ENCODE data around the gene SYVN1. TPM values are rescaled to one million over a fixed set of nuclear protein-coding genes. Genes with fewer than 3 reads are reported as not detected.
A peak's percentile ranks its signal among the peaks of the same experiment; 100 is the strongest.

Gene SYVN1
- polyA plus RNA-seq, 2 donors = 16.4 to 17.8 TPM

DNA sequence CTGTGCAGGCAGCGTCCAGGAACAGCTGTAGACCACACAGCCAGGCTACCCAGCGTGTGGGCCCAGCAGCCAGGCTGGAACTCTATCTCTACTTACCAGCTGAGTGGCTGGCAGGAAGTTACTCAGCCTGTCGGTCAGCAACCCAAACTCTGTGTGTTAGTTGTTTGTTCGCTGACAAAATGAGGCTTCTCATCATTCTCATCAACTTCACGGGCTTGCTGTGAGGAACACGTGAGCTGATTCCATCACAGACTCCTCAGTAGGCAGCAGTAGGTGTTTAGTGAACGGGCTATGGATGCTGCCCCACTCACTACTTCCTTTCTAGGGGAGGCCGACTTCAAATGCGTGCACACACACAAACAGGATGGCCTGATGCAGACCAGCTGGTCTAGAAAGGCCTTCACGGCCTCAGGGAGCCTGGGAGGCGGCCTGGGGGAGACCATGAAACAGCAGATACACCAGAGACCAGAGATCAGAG lies 34.9 kb upstream of the SYVN1 start:
- Histone ChIP-seq H3K27ac (ENCODE audit: low read depth in 2 of 2, low read length in 1 of 2) (peak overlapping the region; percentile 8 to 10), H3K4me3 (ENCODE audit: low read depth in 1 of 2, low read length in 2 of 2) (no peak overlapping the region), H3K4me1 (ENCODE audit: control insufficient read depth in 2 of 2, insufficient read depth in 2 of 2, low read length in 1 of 2) (peaks cover 0 to 2% of the 10 kb centered on the region in 2 donors), H3K36me3 (ENCODE audit: control insufficient read depth in 2 of 2, insufficient read depth in 2 of 2, low read length in 1 of 2) (no peaks in the 10 kb centered on the region), H3K9me3 (ENCODE audit: control insufficient read depth in 2 of 2, insufficient read depth in 1 of 2, low read depth in 1 of 2, low read length in 1 of 2) (no peaks in the 10 kb centered on the region), H3K27me3 (ENCODE audit: control insufficient read depth in 1 of 2, insufficient read depth in 2 of 2, low read length in 2 of 2) (no peaks in the 10 kb centered on the region)
- WGBS, 2 donors = 76 to 79% methylated on average over 11 of the region's 11 CpGs

DNA sequence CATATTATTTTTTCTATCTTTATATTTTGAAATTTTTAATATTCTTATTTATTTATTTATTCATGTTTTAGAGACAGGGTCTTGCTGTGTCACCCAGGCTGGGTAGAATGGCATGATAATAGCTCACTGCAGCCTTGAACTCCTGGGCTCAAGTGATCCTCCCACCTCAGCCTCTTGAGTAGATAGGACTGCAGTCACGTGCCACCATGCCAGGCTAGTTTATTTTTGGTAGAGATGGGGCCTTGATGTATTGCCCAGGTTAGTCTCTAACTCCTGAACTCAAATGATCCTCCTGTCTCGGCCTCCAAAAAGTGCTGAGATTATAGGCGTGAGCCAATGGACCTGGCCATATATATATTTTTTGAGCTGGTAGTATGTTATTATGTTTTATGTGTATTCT lies 33.3 kb upstream of the SYVN1 start:
- WGBS, 2 donors = 90 to 91% methylated on average over 3 of the region's 3 CpGs

DNA sequence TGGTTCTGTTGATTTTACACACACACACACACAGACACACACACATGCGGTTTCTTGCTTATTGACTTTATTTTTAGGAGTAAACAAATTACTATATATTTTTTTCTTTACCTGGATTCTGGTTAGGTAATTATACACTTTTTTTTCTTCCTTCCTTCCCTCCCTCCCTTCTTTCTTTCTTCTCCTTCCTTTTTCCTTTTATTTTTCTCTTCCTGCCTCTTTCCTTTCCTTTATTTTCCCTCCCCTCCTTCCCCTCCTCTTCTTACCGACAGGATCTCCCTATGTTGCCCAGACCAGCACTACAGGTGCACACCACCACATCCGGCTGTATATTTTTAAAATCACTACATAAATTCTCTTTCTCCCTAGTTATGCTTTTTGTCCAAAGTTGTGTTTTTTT lies 32.6 kb upstream of the SYVN1 start:
- H3K36me3 ChIP-seq (ENCODE audit: control insufficient read depth in 2 of 2, insufficient read depth in 2 of 2, low read length in 1 of 2) = no peaks in the 10 kb centered on the region
- H3K27me3 ChIP-seq (ENCODE audit: control insufficient read depth in 1 of 2, insufficient read depth in 2 of 2, low read length in 2 of 2) = no peaks in the 10 kb centered on the region
- H3K4me3 ChIP-seq (ENCODE audit: low read depth in 1 of 2, low read length in 2 of 2) = no peak overlapping the region
- H3K27ac ChIP-seq (ENCODE audit: low read depth in 2 of 2, low read length in 1 of 2) = no peak overlapping the region
- no peaks in the 10 kb centered on the region for H3K9me3 ChIP-seq (ENCODE audit: control insufficient read depth in 2 of 2, insufficient read depth in 1 of 2, low read depth in 1 of 2, low read length in 1 of 2)
- peaks cover 0 to 2% of the 10 kb centered on the region in 2 donors for H3K4me1 ChIP-seq (ENCODE audit: control insufficient read depth in 2 of 2, insufficient read depth in 2 of 2, low read length in 1 of 2)
- 85 to 93% methylated on average over 3 of the region's 3 CpGs for WGBS, 2 donors

More for the DNA sequence above, 33.3 kb upstream of the SYVN1 start:
- Histone ChIP-seq H3K36me3 (ENCODE audit: control insufficient read depth in 2 of 2, insufficient read depth in 2 of 2, low read length in 1 of 2) (no peaks in the 10 kb centered on the region), H3K9me3 (ENCODE audit: control insufficient read depth in 2 of 2, insufficient read depth in 1 of 2, low read depth in 1 of 2, low read length in 1 of 2) (no peaks in the 10 kb centered on the region), H3K27me3 (ENCODE audit: control insufficient read depth in 1 of 2, insufficient read depth in 2 of 2, low read length in 2 of 2) (no peaks in the 10 kb centered on the region), H3K4me3 (ENCODE audit: low read depth in 1 of 2, low read length in 2 of 2) (no peak overlapping the region), H3K27ac (ENCODE audit: low read depth in 2 of 2, low read length in 1 of 2) (no peak overlapping the region), H3K4me1 (ENCODE audit: control insufficient read depth in 2 of 2, insufficient read depth in 2 of 2, low read length in 1 of 2) (peaks cover 0 to 2% of the 10 kb centered on the region in 2 donors)

DNA sequence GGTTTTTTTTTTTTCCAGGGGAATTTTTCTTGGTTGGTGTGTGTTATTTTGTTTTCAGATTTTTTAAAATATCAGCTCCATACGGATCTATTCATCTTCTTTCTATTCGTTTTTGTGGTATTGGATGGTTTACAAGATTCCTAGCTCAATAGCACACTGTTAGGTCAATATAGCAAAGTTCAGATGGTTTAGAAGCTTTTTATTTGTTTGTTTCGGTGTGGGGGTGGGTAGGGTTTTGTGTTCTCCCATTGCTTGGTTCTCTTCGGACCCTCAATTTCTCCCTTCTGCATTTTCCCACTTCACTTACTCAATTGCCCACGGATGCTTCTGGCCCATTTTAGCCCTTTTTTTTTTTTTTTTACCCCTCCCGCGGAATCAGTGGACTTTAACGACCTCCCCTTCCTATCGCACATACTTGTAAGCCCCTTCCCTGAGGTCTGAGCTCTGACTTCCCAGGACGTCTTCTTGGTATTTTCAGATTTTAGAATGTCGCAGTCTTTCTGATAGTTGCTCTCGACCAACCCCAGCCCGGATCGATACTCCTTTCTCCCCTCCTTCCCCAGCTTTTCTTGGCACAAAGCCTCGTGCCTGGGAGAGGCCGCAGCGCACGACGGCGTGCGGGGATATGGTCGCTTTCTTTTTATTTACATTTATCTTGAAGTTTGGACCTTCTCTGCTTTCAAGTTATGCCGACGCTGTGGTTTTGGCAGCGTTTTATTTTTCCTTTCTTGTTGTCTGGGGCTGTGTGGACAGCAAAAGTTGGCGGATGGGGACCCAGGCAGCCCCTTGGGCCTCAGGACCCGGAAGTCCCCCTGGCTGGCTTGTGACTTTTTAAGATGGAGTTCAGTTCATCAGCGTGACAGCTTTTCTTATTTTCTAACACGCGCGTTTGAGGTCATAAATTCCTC lies 31.3 kb upstream of the SYVN1 start:
- Histone ChIP-seq H3K27me3 (ENCODE audit: control insufficient read depth in 1 of 2, insufficient read depth in 2 of 2, low read length in 2 of 2) (no peaks in the 10 kb centered on the region), H3K36me3 (ENCODE audit: control insufficient read depth in 2 of 2, insufficient read depth in 2 of 2, low read length in 1 of 2) (no peaks in the 10 kb centered on the region), H3K4me3 (ENCODE audit: low read depth in 1 of 2, low read length in 2 of 2) (peak overlapping the region in 1 of 2 donors; percentile 16), H3K9me3 (ENCODE audit: control insufficient read depth in 2 of 2, insufficient read depth in 1 of 2, low read depth in 1 of 2, low read length in 1 of 2) (no peaks in the 10 kb centered on the region), H3K27ac (ENCODE audit: low read depth in 2 of 2, low read length in 1 of 2) (no peak overlapping the region), H3K4me1 (ENCODE audit: control insufficient read depth in 2 of 2, insufficient read depth in 2 of 2, low read length in 1 of 2) (no peaks in the 10 kb centered on the region)
- 45 to 48% methylated on average over 31 of the region's 31 CpGs for WGBS, 2 donors

DNA sequence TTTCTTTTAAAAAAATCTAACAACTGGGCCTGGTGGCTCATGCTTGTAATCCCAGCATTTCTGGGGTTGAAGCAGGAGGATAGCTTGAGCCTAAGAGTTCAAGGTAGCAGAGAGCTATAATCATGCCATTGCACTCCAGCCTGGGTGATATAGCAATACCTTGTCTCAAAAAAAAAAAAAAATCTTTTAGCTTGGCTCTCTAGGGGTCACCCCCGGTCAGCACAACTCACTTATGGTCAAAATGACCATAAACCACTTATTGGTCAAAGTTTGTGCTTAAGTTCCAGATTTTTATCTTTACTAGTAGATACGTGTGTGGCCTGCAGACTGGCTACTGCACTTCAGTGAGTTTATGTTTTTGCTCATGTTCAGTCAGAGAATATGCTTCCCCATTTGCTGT lies 29.4 kb upstream of the SYVN1 start:
- Histone ChIP-seq H3K9me3 (ENCODE audit: control insufficient read depth in 2 of 2, insufficient read depth in 1 of 2, low read depth in 1 of 2, low read length in 1 of 2) (no peaks in the 10 kb centered on the region), H3K27me3 (ENCODE audit: control insufficient read depth in 1 of 2, insufficient read depth in 2 of 2, low read length in 2 of 2) (no peaks in the 10 kb centered on the region), H3K4me3 (ENCODE audit: low read depth in 1 of 2, low read length in 2 of 2) (no peak overlapping the region), H3K27ac (ENCODE audit: low read depth in 2 of 2, low read length in 1 of 2) (no peak overlapping the region), H3K4me1 (ENCODE audit: control insufficient read depth in 2 of 2, insufficient read depth in 2 of 2, low read length in 1 of 2) (no peaks in the 10 kb centered on the region), H3K36me3 (ENCODE audit: control insufficient read depth in 2 of 2, insufficient read depth in 2 of 2, low read length in 1 of 2) (no peaks in the 10 kb centered on the region)
- 78 to 82% methylated on average over 2 of the region's 2 CpGs for WGBS, 2 donors

DNA sequence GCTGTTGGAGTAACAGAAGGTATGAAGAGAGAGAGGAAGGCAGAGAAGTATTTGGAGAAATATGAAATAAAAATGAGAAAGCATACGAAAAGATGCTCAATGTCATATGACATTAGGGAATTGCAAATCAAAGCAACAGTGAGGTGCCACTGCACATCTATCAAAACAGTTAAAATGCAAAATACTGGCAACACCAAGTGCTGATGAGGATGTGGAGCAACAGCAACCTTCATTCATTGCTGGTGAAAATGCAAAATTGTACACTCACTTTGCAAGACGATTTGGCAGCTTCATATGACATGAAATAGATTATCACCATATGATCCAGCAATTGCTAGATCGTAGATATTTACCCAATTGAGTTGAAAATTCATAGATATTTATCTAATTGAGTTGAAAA lies 26.3 kb upstream of the SYVN1 start:
- H3K9me3 ChIP-seq (ENCODE audit: control insufficient read depth in 2 of 2, insufficient read depth in 1 of 2, low read depth in 1 of 2, low read length in 1 of 2) = no peaks in the 10 kb centered on the region
- no peak overlapping the region for H3K4me3 ChIP-seq (ENCODE audit: low read depth in 1 of 2, low read length in 2 of 2)
- no peaks in the 10 kb centered on the region for H3K4me1 ChIP-seq (ENCODE audit: control insufficient read depth in 2 of 2, insufficient read depth in 2 of 2, low read length in 1 of 2)
- H3K27ac ChIP-seq (ENCODE audit: low read depth in 2 of 2, low read length in 1 of 2) = no peak overlapping the region
- H3K27me3 ChIP-seq (ENCODE audit: control insufficient read depth in 1 of 2, insufficient read depth in 2 of 2, low read length in 2 of 2) = no peaks in the 10 kb centered on the region
- 76 to 82% methylated on average over 3 of the region's 3 CpGs for WGBS, 2 donors
- no peaks in the 10 kb centered on the region for H3K36me3 ChIP-seq (ENCODE audit: control insufficient read depth in 2 of 2, insufficient read depth in 2 of 2, low read length in 1 of 2)

DNA sequence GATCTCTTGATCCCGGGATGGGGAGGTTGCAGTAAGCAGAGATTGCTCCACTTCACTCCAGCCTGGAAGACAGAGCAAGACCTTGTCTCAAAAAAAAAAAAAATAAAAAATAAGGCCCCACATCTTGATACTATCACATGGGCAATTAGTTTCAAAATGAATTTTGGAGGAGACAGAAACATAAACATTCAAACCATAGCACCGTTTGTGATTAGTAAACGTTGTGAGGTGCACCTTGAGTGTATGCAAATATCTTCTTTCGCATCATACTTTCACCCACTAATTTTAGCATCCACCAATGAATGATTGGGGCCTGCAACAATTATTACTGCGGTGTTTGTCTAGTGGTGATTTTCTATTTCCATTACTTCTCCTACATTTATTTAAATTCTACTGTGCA lies 24.7 kb upstream of the SYVN1 start:
- Histone ChIP-seq H3K36me3 (ENCODE audit: control insufficient read depth in 2 of 2, insufficient read depth in 2 of 2, low read length in 1 of 2) (no peaks in the 10 kb centered on the region), H3K27me3 (ENCODE audit: control insufficient read depth in 1 of 2, insufficient read depth in 2 of 2, low read length in 2 of 2) (no peaks in the 10 kb centered on the region), H3K27ac (ENCODE audit: low read depth in 2 of 2, low read length in 1 of 2) (no peak overlapping the region), H3K4me1 (ENCODE audit: control insufficient read depth in 2 of 2, insufficient read depth in 2 of 2, low read length in 1 of 2) (no peaks in the 10 kb centered on the region), H3K9me3 (ENCODE audit: control insufficient read depth in 2 of 2, insufficient read depth in 1 of 2, low read depth in 1 of 2, low read length in 1 of 2) (no peaks in the 10 kb centered on the region), H3K4me3 (ENCODE audit: low read depth in 1 of 2, low read length in 2 of 2) (no peak overlapping the region)
- WGBS, 2 donors = 65 to 73% methylated on average over 5 of the region's 5 CpGs

DNA sequence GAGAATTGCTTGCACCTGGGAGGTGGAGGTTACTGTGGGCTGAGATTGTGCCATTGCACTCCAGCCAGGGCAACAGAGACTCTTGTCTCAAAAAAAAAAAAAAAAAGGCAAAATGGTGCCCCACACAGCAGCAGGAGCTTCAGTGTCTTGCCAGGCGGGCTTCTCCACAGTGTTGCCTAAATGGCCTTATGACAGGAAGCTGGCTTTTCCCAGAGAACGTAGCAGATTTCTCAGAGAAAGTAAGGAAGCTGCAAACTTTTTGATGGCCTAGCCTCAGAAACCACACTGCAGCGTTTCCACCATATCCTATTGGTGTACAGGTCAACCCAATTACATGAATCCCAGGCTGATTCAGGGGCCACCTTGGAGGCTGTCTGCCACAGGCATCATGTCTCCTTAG lies 23.0 kb upstream of the SYVN1 start:
- H3K27ac ChIP-seq (ENCODE audit: low read depth in 2 of 2, low read length in 1 of 2) = no peak overlapping the region
- no peaks in the 10 kb centered on the region for H3K9me3 ChIP-seq (ENCODE audit: control insufficient read depth in 2 of 2, insufficient read depth in 1 of 2, low read depth in 1 of 2, low read length in 1 of 2)
- no peaks in the 10 kb centered on the region for H3K36me3 ChIP-seq (ENCODE audit: control insufficient read depth in 2 of 2, insufficient read depth in 2 of 2, low read length in 1 of 2)
- H3K27me3 ChIP-seq (ENCODE audit: control insufficient read depth in 1 of 2, insufficient read depth in 2 of 2, low read length in 2 of 2) = no peaks in the 10 kb centered on the region
- H3K4me1 ChIP-seq (ENCODE audit: control insufficient read depth in 2 of 2, insufficient read depth in 2 of 2, low read length in 1 of 2) = no peaks in the 10 kb centered on the region
- 76 to 83% methylated on average over 3 of the region's 3 CpGs for WGBS, 2 donors
- no peak overlapping the region for H3K4me3 ChIP-seq (ENCODE audit: low read depth in 1 of 2, low read length in 2 of 2)

DNA sequence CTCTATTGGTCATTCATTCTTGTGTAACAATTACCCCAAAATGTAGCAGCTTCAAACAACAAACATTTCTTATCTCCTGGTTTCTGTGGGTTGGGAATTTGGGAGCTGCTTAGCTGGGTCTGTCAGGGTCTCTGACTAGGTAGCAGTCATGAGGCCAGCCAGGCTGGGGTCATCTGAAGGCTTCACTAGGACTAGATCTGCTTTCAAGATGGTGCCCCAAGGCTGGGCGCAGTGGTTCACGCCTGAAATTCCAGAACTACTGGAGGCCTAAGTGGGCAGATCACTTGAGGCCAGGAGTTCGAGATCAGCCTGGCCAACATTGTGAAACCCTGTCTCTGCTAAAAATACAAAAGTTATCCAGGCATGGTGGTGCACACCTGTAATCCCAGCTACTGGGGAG lies 22.6 kb upstream of the SYVN1 start:
- H3K27me3 ChIP-seq (ENCODE audit: control insufficient read depth in 1 of 2, insufficient read depth in 2 of 2, low read length in 2 of 2) = no peaks in the 10 kb centered on the region
- H3K27ac ChIP-seq (ENCODE audit: low read depth in 2 of 2, low read length in 1 of 2) = no peak overlapping the region
- no peaks in the 10 kb centered on the region for H3K9me3 ChIP-seq (ENCODE audit: control insufficient read depth in 2 of 2, insufficient read depth in 1 of 2, low read depth in 1 of 2, low read length in 1 of 2)
- no peak overlapping the region for H3K4me3 ChIP-seq (ENCODE audit: low read depth in 1 of 2, low read length in 2 of 2)
- 89 to 94% methylated on average over 3 of the region's 3 CpGs for WGBS, 2 donors
- no peaks in the 10 kb centered on the region for H3K4me1 ChIP-seq (ENCODE audit: control insufficient read depth in 2 of 2, insufficient read depth in 2 of 2, low read length in 1 of 2)
- H3K36me3 ChIP-seq (ENCODE audit: control insufficient read depth in 2 of 2, insufficient read depth in 2 of 2, low read length in 1 of 2) = no peaks in the 10 kb centered on the region

DNA sequence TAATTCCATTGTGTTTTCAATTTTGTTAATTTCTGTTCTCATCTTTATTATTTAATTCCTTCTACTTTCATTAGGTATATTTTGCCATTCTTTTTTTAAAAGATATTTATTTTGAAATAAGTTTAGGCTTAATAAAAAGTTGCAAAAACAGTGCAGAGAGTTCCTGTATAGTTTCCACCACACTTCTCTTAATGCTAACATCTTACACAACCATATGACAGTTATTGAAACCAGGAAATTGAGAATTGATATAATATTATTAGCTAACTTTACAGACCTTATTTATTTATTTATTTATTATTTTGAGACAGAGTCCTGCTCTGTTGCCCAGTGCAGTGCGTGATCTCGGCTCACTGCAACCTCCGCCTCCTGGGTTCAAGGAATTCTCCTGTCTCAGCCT lies 21.9 kb upstream of the SYVN1 start:
- 96% methylated on average over 3 of the region's 3 CpGs for WGBS, 2 donors
- H3K27ac ChIP-seq (ENCODE audit: low read depth in 2 of 2, low read length in 1 of 2) = no peak overlapping the region

More for the DNA sequence above, 21.9 kb upstream of the SYVN1 start:
- Histone ChIP-seq H3K36me3 (ENCODE audit: control insufficient read depth in 2 of 2, insufficient read depth in 2 of 2, low read length in 1 of 2) (no peaks in the 10 kb centered on the region), H3K9me3 (ENCODE audit: control insufficient read depth in 2 of 2, insufficient read depth in 1 of 2, low read depth in 1 of 2, low read length in 1 of 2) (no peaks in the 10 kb centered on the region), H3K4me3 (ENCODE audit: low read depth in 1 of 2, low read length in 2 of 2) (no peak overlapping the region), H3K27me3 (ENCODE audit: control insufficient read depth in 1 of 2, insufficient read depth in 2 of 2, low read length in 2 of 2) (no peaks in the 10 kb centered on the region), H3K4me1 (ENCODE audit: control insufficient read depth in 2 of 2, insufficient read depth in 2 of 2, low read length in 1 of 2) (no peaks in the 10 kb centered on the region)
